PC-3 (cell line): Measurements from ENCODE around the gene PCDH8. TPM values are rescaled to one million over a fixed set of nuclear protein-coding genes. Genes with fewer than 3 reads are reported as not detected.
A peak's percentile ranks its signal among the peaks of the same experiment; 100 is the strongest.

Source experiments
- ATAC-seq: fragments of 200-7000 bp; cut with Tn5 transposase; 2 replicates; pipeline ENCODE4 v1.9.1; 2020; ENCODE audit warnings: mild to moderate bottlenecking, moderate library complexity
- Bru-seq: library from RNA; stranded (reverse); fragments of 400-500 nt; gene quantifications from one replicate; lab custom pipeline; 2021; lab: Mats Ljungman, UMichigan
- BruChase-seq, 2 experiments: library from RNA; stranded (reverse); fragments of 400-500 nt; gene quantifications; one replicate each; lab custom pipeline; 2021; lab: Mats Ljungman, UMichigan
- BruUV-seq: library from RNA; stranded (reverse); fragments of 400-500 nt; replicated peaks from 2 replicates; lab custom pipeline; 2021; lab: Mats Ljungman, UMichigan
- CTCF ChIA-PET: fragments of 300-600 bp; sonication (Branson Sonifier 250); formaldehyde crosslinking; loops from one replicate; lab custom pipeline; 2022; ENCODE audit warnings: antibody characterized with exemption; lab: Charles Lee
- POLR2A ChIA-PET: fragments of 300-600 bp; sonication (Branson Sonifier 250); formaldehyde crosslinking; loops from one replicate; lab custom pipeline; 2022; ENCODE audit warnings: antibody characterized with exemption; ENCODE audit not compliant: unreplicated experiment; lab: Charles Lee
- DNase-seq: peaks from one replicate; pipeline ENCODE4 v3.0.0-alpha.2; 2015
- H2AFZ ChIP-seq: fragments of 300-600 bp; sonication (generic); 2 replicates; pipeline ENCODE4 v1.6.0; 2016; ENCODE audit warnings: antibody characterized with exemption, low read length
- H3F3A ChIP-seq: fragments of 300-600 bp; sonication (generic); one replicate; pipeline ENCODE4 v1.6.0; 2017; ENCODE audit warnings: antibody characterized with exemption, low read length, control low read depth, mild to moderate bottlenecking; ENCODE audit not compliant: unreplicated experiment
- H3K27ac ChIP-seq: fragments of 300-600 bp; sonication (generic); 2 replicates; pipeline ENCODE4 v1.5.1; 2016; ENCODE audit warnings: mild to moderate bottlenecking, low read length
- H3K27me3 ChIP-seq: fragments of 300-600 bp; sonication (generic); 2 replicates; pipeline ENCODE4 v1.6.1; 2016; ENCODE audit warnings: low read length, mixed read lengths
- H3K36me3 ChIP-seq: fragments of 300-600 bp; sonication (generic); 2 replicates; pipeline ENCODE4 v1.6.1; 2016; ENCODE audit warnings: low read depth, mixed run types, low read length, mixed read lengths
- H3K4me1 ChIP-seq: fragments of 300-600 bp; sonication (generic); 2 replicates; pipeline ENCODE4 v1.5.1; 2016; ENCODE audit warnings: low read length; ENCODE audit not compliant: insufficient read depth
- H3K4me2 ChIP-seq: fragments of 300-600 bp; sonication (generic); 2 replicates; pipeline ENCODE4 v1.6.0; 2016; ENCODE audit warnings: low read length
- H3K4me3 ChIP-seq: fragments of 300-600 bp; sonication (generic); 2 replicates; pipeline ENCODE4 v1.5.1; 2016; ENCODE audit warnings: mild to moderate bottlenecking, low read length, mixed read lengths
- H3K79me2 ChIP-seq: fragments of 300-600 bp; sonication (generic); 2 replicates; pipeline ENCODE4 v1.6.1; 2017; ENCODE audit warnings: low read length, mixed read lengths
- H3K9ac ChIP-seq: fragments of 300-600 bp; sonication (generic); 2 replicates; pipeline ENCODE4 v1.6.0; 2016; ENCODE audit warnings: mild to moderate bottlenecking, low read length
- H3K9me2 ChIP-seq: fragments of 300-600 bp; sonication (generic); replicated peaks from 2 replicates; pipeline ENCODE4 v1.6.1; 2016; ENCODE audit warnings: mixed run types, low read length, mixed read lengths
- H3K9me3 ChIP-seq: fragments of 300-600 bp; sonication (generic); 2 replicates; pipeline ENCODE4 v1.6.1; 2016; ENCODE audit warnings: low read length, mixed read lengths
- H4K20me1 ChIP-seq: fragments of 300-600 bp; sonication (generic); 2 replicates; pipeline ENCODE4 v1.6.1; 2016; ENCODE audit warnings: low read length, mixed read lengths
- EZH2 ChIP-seq: fragments of 300-600 bp; sonication (generic); IDR thresholded peaks from one replicate; pipeline ENCODE4 v1.6.1; 2017; ENCODE audit warnings: antibody characterized with exemption, mild to moderate bottlenecking, low read length; ENCODE audit not compliant: unreplicated experiment
- EZH2phosphoT487 ChIP-seq: fragments of 300-600 bp; sonication (generic); IDR thresholded peaks from 2 replicates; pipeline ENCODE4 v1.6.1; 2018; ENCODE audit warnings: mild to moderate bottlenecking, antibody characterized with exemption, low read length, borderline replicate concordance
- intact Hi-C: fragments of 100-400 bp; cut with micrococcal nuclease; formaldehyde crosslinking; loops from 2 replicates; pipeline ENCODE4 v1.9.0; 2023
- long read RNA-seq: library from polyadenylated mRNA; unstranded; transcript quantifications from one replicate; pipeline ENCODE4 v2.0.0, GENCODE V29; 2021; ENCODE audit not compliant: unreplicated experiment
- total RNA-seq: library from RNA; depleted of rRNA; stranded (reverse); fragments of >200 nt; gene quantifications from 2 replicates; pipeline ENCODE4 v1.2.3, GENCODE V29; 2014; rRNA removed
- TF ChIP-seq, protein P1 (sequence below): fragments of 300-600 bp; sonication (generic); conservative IDR thresholded peaks from 2 replicates; pipeline ENCODE4 v1.5.1; 2017; ENCODE audit warnings: antibody characterized with exemption, low read depth, mild to moderate bottlenecking, low read length

The PCDH8 gene
- total RNA-seq (not detected in 2 replicates), Bru-seq, nascent RNA (not detected), BruChase-seq, experiment 1, labeled RNA remaining after a 6-hour chase (not detected), BruChase-seq, experiment 2, labeled RNA remaining after a 2-hour chase (not detected)
- long read RNA-seq: 0 reads

DNA sequence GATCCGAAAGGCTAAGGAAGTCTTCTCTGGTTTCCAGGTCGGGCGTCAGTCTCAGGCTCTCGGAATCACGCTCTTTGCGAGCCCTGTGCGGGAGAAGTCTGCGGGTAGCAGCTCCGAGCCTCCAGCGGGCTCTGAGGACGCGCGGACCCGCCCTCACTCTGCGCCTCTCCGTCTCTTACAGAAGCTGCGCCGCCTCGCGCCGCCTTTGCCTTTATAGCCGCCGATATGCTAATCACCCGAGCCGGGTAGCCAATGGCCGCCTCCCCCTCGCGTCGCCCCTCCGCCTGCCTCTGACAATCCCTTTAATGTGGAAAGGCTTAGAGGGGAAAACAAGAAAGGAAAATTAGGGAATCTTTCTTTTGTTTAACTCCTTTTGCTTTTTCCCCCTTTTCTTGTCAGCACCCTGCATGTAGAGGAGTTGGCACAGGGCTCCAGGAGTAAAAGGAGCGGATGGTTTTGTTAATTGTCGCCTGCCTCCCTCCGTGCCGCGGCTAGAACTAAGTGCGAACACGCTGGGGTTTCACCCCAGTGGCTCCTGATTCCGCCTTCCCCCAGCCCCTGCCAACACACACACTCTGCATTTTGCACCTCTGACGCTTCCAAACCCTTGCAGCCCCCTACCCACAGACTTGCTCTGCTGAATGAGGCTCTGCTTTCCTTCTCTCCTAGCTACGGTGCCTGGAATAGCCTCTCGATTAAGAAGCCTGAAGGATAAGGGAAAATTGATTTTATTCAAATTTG is at the start of gene PCDH8:
Gene PCDH8, minus strand, starts transcription at position 186 of the 741 bp plus-strand sequence. CDS start 204 bp downstream, outside the sequence.
- Histone ChIP-seq H2AFZ (no peak within 1 kb of the TSS), H3K9me2 (no peaks in the 10 kb centered on the region), H3K27me3 (peaks cover 7% of the 10 kb centered on the region; the same call in 1 of the 2 replicates), H3K4me2 (no peak within 1 kb of the TSS), H3K27ac (no peak within 1 kb of the TSS), H3F3A (no peaks in the 10 kb centered on the region), H3K4me3 (no peak within 1 kb of the TSS), H3K36me3 (no peaks in the 10 kb centered on the region), H3K9me3 (no peaks in the 10 kb centered on the region), H3K9ac (no peak within 1 kb of the TSS), H4K20me1 (no peaks in the 10 kb centered on the region), H3K4me1 (no peaks in the 10 kb centered on the region), H3K79me2 (no peaks in the 10 kb centered on the region)
- DNase-seq (no peak), ATAC-seq (no peak)
- CTCF ChIA-PET: no interaction called here
- intact Hi-C loops: no loop called here
- POLR2A ChIA-PET: no interaction called here
- BruUV-seq: no TSS peak
- TF ChIP-seq EZH2phosphoT487 (no peak), EZH2 (no peak)
- TF ChIP-seq, protein P1, sequence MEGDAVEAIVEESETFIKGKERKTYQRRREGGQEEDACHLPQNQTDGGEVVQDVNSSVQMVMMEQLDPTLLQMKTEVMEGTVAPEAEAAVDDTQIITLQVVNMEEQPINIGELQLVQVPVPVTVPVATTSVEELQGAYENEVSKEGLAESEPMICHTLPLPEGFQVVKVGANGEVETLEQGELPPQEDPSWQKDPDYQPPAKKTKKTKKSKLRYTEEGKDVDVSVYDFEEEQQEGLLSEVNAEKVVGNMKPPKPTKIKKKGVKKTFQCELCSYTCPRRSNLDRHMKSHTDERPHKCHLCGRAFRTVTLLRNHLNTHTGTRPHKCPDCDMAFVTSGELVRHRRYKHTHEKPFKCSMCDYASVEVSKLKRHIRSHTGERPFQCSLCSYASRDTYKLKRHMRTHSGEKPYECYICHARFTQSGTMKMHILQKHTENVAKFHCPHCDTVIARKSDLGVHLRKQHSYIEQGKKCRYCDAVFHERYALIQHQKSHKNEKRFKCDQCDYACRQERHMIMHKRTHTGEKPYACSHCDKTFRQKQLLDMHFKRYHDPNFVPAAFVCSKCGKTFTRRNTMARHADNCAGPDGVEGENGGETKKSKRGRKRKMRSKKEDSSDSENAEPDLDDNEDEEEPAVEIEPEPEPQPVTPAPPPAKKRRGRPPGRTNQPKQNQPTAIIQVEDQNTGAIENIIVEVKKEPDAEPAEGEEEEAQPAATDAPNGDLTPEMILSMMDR: no peak

GRCh38 chr13:52896827-52897659 is 48.6 kb upstream of the PCDH8 start:
- H3K4me1 ChIP-seq: no peaks in the 10 kb centered on the region
- no peak overlapping the region for H3K27ac ChIP-seq
- no peak for DNase-seq
- no TSS peak for BruUV-seq
- no peaks in the 10 kb centered on the region for H3K79me2 ChIP-seq
- intact Hi-C loops: no loop called here
- TF ChIP-seq EZH2phosphoT487: no peak
- TF ChIP-seq, protein P1: peak; percentile 30; the same call in 1 of the 2 replicates
- H3K27me3 ChIP-seq: peaks cover 6% of the 10 kb centered on the region
- no peak overlapping the region for H3K9ac ChIP-seq
- H3K4me2 ChIP-seq: no peak overlapping the region
- ATAC-seq: no peak
- no peaks in the 10 kb centered on the region for H3K36me3 ChIP-seq
- H3K9me3 ChIP-seq: no peaks in the 10 kb centered on the region
- no peaks in the 10 kb centered on the region for H3K9me2 ChIP-seq
- CTCF ChIA-PET: no interaction called here
- H3K4me3 ChIP-seq: no peak overlapping the region
- POLR2A ChIA-PET: no interaction called here
- no peaks in the 10 kb centered on the region for H4K20me1 ChIP-seq
- H3F3A ChIP-seq: no peaks in the 10 kb centered on the region
- H2AFZ ChIP-seq: no peak overlapping the region
